DMS153 (cell line): ENCODE results near the gene MYZAP.

Source experiments
- DNase-seq: peaks from one replicate; lab custom pipeline; 2025; lab: John Stamatoyannopoulos, UW

The MYZAP gene

GRCh38 chr15:57591822-57592367, at the start of gene MYZAP:
MYZAP (plus strand) TSS chr15:57591904; CDS start chr15:57592035, 131 bp downstream.
- DNase-seq: no peak

GRCh38 chr15:57542505-57542817, 49.2 kb upstream of the MYZAP start:
- DNase-seq: no peak

GRCh38 chr15:57544848-57545480, 46.7 kb upstream of the MYZAP start:
- no peak for DNase-seq

GRCh38 chr15:57545995-57546394, 45.7 kb upstream of the MYZAP start:
- no peak for DNase-seq

- no peak for DNase-seq
Observed at GRCh38 chr15:57547243-57547755, 44.4 kb upstream of the MYZAP start.

GRCh38 chr15:57548351-57548750, 43.4 kb upstream of the MYZAP start:
- DNase-seq: no peak

GRCh38 chr15:57548835-57549234, 42.9 kb upstream of the MYZAP start:
- DNase-seq: no peak

GRCh38 chr15:57549935-57550334, 41.8 kb upstream of the MYZAP start:
- no peak for DNase-seq

GRCh38 chr15:57550640-57551039, 41.1 kb upstream of the MYZAP start:
- no peak for DNase-seq

- no peak for DNase-seq
Observed at GRCh38 chr15:57551715-57552677, 39.7 kb upstream of the MYZAP start.

GRCh38 chr15:57552678-57553334, 38.9 kb upstream of the MYZAP start:
- no peak for DNase-seq

GRCh38 chr15:57553526-57553925, 38.2 kb upstream of the MYZAP start:
- no peak for DNase-seq

GRCh38 chr15:57554063-57554811, 37.5 kb upstream of the MYZAP start:
- DNase-seq: no peak

- DNase-seq: no peak
Observed at GRCh38 chr15:57554812-57555179, 36.9 kb upstream of the MYZAP start.

GRCh38 chr15:57555270-57555669, 36.4 kb upstream of the MYZAP start:
- DNase-seq: no peak

- DNase-seq: no peak
Observed at GRCh38 chr15:57556040-57556439, 35.7 kb upstream of the MYZAP start.

- no peak for DNase-seq
Observed at GRCh38 chr15:57557267-57557666, 34.4 kb upstream of the MYZAP start.

GRCh38 chr15:57557810-57558209, 33.9 kb upstream of the MYZAP start:
- no peak for DNase-seq

- DNase-seq: no peak
Observed at GRCh38 chr15:57559875-57560274, 31.8 kb upstream of the MYZAP start.

GRCh38 chr15:57561041-57561711, 30.5 kb upstream of the MYZAP start:
- peak; percentile 4 for DNase-seq

- DNase-seq: no peak
Observed at GRCh38 chr15:57562196-57562769, 29.4 kb upstream of the MYZAP start.
